Activated naive CD4-positive, alpha-beta T cell treated with anti-CD3 and anti-CD28 coated beads for 36 hours (primary cell): ENCODE results near the gene PRLR. TPM values are rescaled to one million over a fixed set of nuclear protein-coding genes. Genes with fewer than 3 reads are reported as not detected.
"Not testable (repeated sequence)": the region's sequence is repeated elsewhere in the genome, so short reads cannot be mapped to it uniquely, and the experiment has no call there.

Source experiments
- CTCF ChIA-PET: fragments of 350-600 bp; sonication (Branson Sonifier 250); formaldehyde crosslinking; loops from one replicate; lab custom pipeline; 2021; ENCODE audit warnings: antibody characterized with exemption; lab: Charles Lee
- DNase-seq: peaks from one replicate; pipeline ENCODE4 v3.0.0-alpha.2; 2020
- H3K27ac Mint-ChIP-seq: one replicate; pipeline ENCODE4 v1.8.0; 2021; ENCODE audit warnings: mild to moderate bottlenecking, mixed read lengths
- H3K27me3 Mint-ChIP-seq: one replicate; pipeline ENCODE4 v1.8.0; 2021; ENCODE audit warnings: low read depth, mixed read lengths
- H3K36me3 Mint-ChIP-seq: one replicate; pipeline ENCODE4 v1.8.0; 2021; ENCODE audit warnings: low read depth, mixed read lengths
- H3K4me1 Mint-ChIP-seq: one replicate; pipeline ENCODE4 v1.8.0; 2021; ENCODE audit warnings: low read depth, mixed read lengths
- H3K4me3 Mint-ChIP-seq: one replicate; pipeline ENCODE4 v1.8.0; 2021; ENCODE audit warnings: mild to moderate bottlenecking, moderate library complexity, mixed read lengths
- H3K9me3 Mint-ChIP-seq: one replicate; pipeline ENCODE4 v1.8.0; 2021; ENCODE audit warnings: mixed read lengths
- intact Hi-C: fragments of 100-400 bp; cut with micrococcal nuclease; formaldehyde crosslinking; loops from one replicate; pipeline ENCODE4 v1.15.1; 2023
- total RNA-seq, 2 experiments: library from RNA; stranded (reverse); gene quantifications; one replicate each; pipeline ENCODE4 v1.2.3, GENCODE V29; 2021

The PRLR gene
- total RNA-seq, 2 experiments from 2014 or later: not detected

GRCh38 chr5:35129921-35130485, 100.3 kb downstream of the PRLR start:
- Mint-ChIP-seq H3K9me3 (no peaks in the 10 kb centered on the region), H3K36me3 (no peaks in the 10 kb centered on the region), H3K4me3 (no peak overlapping the region), H3K4me1 (peaks cover 18% of the 10 kb centered on the region), H3K27me3 (peaks cover 55% of the 10 kb centered on the region), H3K27ac (no peak overlapping the region)
- CTCF ChIA-PET: interaction anchor here (0.5 kb wide), 1 partner anchor 8 kb away, joined by 3 read pairs; no protein-coding TSS in a partner anchor
- intact Hi-C loops: loop anchor here (1.0 to 2.0 kb wide), 3 partner anchors 83 to 201 kb away; partner anchors contain the start of gene DNAJC21
- peak; percentile 76 for DNase-seq

GRCh38 chr5:35129276-35129675, 101.0 kb downstream of the PRLR start:
- no peak overlapping the region for H3K4me3 Mint-ChIP-seq
- intact Hi-C loops: no loop called here
- CTCF ChIA-PET: interaction anchor here (0.7 kb wide), 1 partner anchor 177 kb away, joined by 3 read pairs; no protein-coding TSS in a partner anchor
- H3K36me3 Mint-ChIP-seq: no peaks in the 10 kb centered on the region
- H3K9me3 Mint-ChIP-seq: no peaks in the 10 kb centered on the region
- no peak overlapping the region for H3K27ac Mint-ChIP-seq
- H3K4me1 Mint-ChIP-seq: peaks cover 18% of the 10 kb centered on the region
- DNase-seq: no peak
- H3K27me3 Mint-ChIP-seq: peaks cover 53% of the 10 kb centered on the region

DNA sequence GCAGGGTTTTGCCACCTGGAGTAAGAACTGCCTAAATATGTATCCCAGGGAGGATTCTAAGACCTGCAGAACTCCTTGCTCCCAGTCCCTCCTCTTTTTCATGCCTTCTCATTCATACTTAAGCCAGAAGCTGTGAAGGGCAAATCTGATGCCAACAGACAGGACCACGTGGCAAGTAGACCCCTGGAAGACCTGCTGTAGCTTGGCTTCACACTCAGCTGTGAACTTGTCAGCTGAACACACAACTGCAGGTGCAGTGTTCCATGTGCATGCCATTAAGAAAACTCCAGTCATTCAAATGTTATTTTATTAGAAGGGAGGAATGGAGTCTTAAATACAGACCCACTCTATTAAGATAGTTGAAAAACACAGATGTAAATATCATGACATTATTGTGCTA, 103.3 kb downstream of the PRLR start:
- no peak overlapping the region for H3K4me3 Mint-ChIP-seq
- intact Hi-C loops: no loop called here
- H3K27ac Mint-ChIP-seq: no peak overlapping the region
- H3K4me1 Mint-ChIP-seq: peaks cover 18% of the 10 kb centered on the region
- no peaks in the 10 kb centered on the region for H3K9me3 Mint-ChIP-seq
- DNase-seq: no peak
- peaks cover 52% of the 10 kb centered on the region for H3K27me3 Mint-ChIP-seq
- H3K36me3 Mint-ChIP-seq: no peaks in the 10 kb centered on the region
- CTCF ChIA-PET: interaction anchor here (0.6 kb wide), 1 partner anchor 77 kb away, joined by 5 read pairs; no protein-coding TSS in a partner anchor

GRCh38 chr5:35125746-35126145, 104.5 kb downstream of the PRLR start:
- no peaks in the 10 kb centered on the region for H3K9me3 Mint-ChIP-seq
- intact Hi-C loops: no loop called here
- peaks cover 18% of the 10 kb centered on the region for H3K4me1 Mint-ChIP-seq
- H3K27me3 Mint-ChIP-seq: peaks cover 45% of the 10 kb centered on the region
- no peak overlapping the region for H3K4me3 Mint-ChIP-seq
- CTCF ChIA-PET: no interaction called here
- no peaks in the 10 kb centered on the region for H3K36me3 Mint-ChIP-seq
- no peak for DNase-seq
- no peak overlapping the region for H3K27ac Mint-ChIP-seq

DNA sequence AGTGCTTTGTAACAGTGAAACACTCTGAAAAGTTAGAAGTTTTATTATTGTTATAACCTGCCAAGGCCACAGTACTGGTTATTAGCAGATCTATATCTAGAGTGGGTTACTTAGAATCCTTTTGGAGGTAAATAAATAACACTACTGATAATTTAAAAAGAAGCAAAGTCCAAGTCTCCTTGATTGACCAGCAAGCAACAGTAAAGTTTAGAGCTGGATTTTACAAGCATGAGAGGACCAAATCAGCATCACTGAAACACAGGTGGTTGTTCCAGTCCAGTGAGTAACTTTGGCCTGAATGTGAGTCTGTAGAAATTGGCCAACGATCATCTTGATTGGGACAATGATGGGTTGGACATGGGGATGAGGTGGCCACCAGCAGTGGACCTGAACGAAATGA, 105.4 kb downstream of the PRLR start:
- no peak overlapping the region for H3K4me3 Mint-ChIP-seq
- no peak for DNase-seq
- H3K36me3 Mint-ChIP-seq: no peaks in the 10 kb centered on the region
- intact Hi-C loops: no loop called here
- H3K27ac Mint-ChIP-seq: no peak overlapping the region
- H3K9me3 Mint-ChIP-seq: no peaks in the 10 kb centered on the region
- H3K4me1 Mint-ChIP-seq: peaks cover 11% of the 10 kb centered on the region
- CTCF ChIA-PET: interaction anchor here (0.7 kb wide), 1 partner anchor 227 kb away, joined by 3 read pairs; no protein-coding TSS in a partner anchor
- H3K27me3 Mint-ChIP-seq: peaks cover 40% of the 10 kb centered on the region

DNA sequence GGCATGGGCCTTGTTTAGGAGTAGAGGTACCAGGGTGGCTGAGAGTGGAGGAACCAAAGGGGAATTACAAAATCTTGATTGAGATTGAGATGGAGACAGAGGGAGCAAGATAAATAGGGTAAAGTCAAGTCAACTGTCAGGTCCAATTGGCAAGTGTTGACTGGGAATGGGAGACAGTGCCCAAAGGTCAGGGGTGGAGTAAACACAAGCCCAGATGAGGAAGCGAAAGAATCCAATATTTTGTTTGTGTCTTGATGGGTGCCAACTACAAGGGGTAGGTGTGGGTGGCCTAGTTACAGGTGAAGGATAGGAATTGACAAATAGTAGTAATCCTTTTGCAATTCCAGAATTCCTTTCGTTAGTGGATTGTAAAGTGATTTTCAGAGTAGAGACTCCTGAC, 107.5 kb downstream of the PRLR start:
- no peaks in the 10 kb centered on the region for H3K36me3 Mint-ChIP-seq
- H3K4me1 Mint-ChIP-seq: peaks cover 2% of the 10 kb centered on the region
- no peak overlapping the region for H3K4me3 Mint-ChIP-seq
- H3K27ac Mint-ChIP-seq: no peak overlapping the region
- CTCF ChIA-PET: no interaction called here
- no peak for DNase-seq
- intact Hi-C loops: no loop called here
- H3K27me3 Mint-ChIP-seq: peaks cover 32% of the 10 kb centered on the region
- no peaks in the 10 kb centered on the region for H3K9me3 Mint-ChIP-seq

- intact Hi-C loops: no loop called here
- Mint-ChIP-seq H3K27me3 (peaks cover 25% of the 10 kb centered on the region), H3K27ac (no peak overlapping the region), H3K4me3 (no peak overlapping the region), H3K4me1 (peaks cover 4% of the 10 kb centered on the region), H3K9me3 (no peaks in the 10 kb centered on the region), H3K36me3 (no peaks in the 10 kb centered on the region)
- CTCF ChIA-PET: no interaction called here
- DNase-seq: no peak
These were observed 109.6 kb downstream of the PRLR start for GRCh38 chr5:35120715-35121114.

DNA sequence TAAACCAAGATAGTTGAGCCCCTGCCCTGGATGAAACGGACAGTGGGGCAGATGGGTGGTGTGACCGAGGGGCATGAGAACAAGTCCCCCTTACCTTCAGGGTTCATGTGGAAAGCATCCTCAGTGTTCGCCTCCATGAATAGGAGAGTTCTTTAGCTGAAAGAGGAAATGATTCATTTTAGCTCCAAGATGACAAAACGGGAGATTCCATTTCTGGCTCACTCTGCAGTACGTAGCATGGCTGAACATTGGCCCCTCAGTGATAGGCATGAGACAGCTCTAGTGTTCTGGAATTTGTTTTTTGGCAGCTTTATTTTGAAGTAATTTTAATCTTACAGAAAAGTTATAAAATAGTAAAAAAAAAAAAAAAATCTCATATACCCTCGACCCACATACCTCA, 112.3 kb downstream of the PRLR start:
- DNase-seq: peak; percentile 8
- H3K4me3 Mint-ChIP-seq: no peak overlapping the region
- CTCF ChIA-PET: no interaction called here
- peaks cover 4% of the 10 kb centered on the region for H3K4me1 Mint-ChIP-seq
- peaks cover 24% of the 10 kb centered on the region for H3K27me3 Mint-ChIP-seq
- no peak overlapping the region for H3K27ac Mint-ChIP-seq
- H3K9me3 Mint-ChIP-seq: no peaks in the 10 kb centered on the region
- intact Hi-C loops: no loop called here
- H3K36me3 Mint-ChIP-seq: no peaks in the 10 kb centered on the region

- intact Hi-C loops: no loop called here
- H3K36me3 Mint-ChIP-seq: no peaks in the 10 kb centered on the region
These were observed 114.4 kb downstream of the PRLR start for GRCh38 chr5:35115920-35116319.

GRCh38 chr5:35114698-35115097, 115.6 kb downstream of the PRLR start:
- DNase-seq: no peak
- H3K27me3 Mint-ChIP-seq: peaks cover 22% of the 10 kb centered on the region
- peaks cover 4% of the 10 kb centered on the region for H3K4me1 Mint-ChIP-seq
- no peak overlapping the region for H3K4me3 Mint-ChIP-seq
- intact Hi-C loops: no loop called here
- no peaks in the 10 kb centered on the region for H3K36me3 Mint-ChIP-seq
- H3K9me3 Mint-ChIP-seq: no peaks in the 10 kb centered on the region
- CTCF ChIA-PET: no interaction called here
- H3K27ac Mint-ChIP-seq: no peak overlapping the region

More at GRCh38 chr5:35115920-35116319, 114.4 kb downstream of the PRLR start:
- no peak for DNase-seq
- CTCF ChIA-PET: no interaction called here
- Mint-ChIP-seq H3K27me3 (peaks cover 17% of the 10 kb centered on the region), H3K27ac (no peak overlapping the region), H3K4me1 (peaks cover 4% of the 10 kb centered on the region), H3K4me3 (no peak overlapping the region), H3K9me3 (no peaks in the 10 kb centered on the region)

DNA sequence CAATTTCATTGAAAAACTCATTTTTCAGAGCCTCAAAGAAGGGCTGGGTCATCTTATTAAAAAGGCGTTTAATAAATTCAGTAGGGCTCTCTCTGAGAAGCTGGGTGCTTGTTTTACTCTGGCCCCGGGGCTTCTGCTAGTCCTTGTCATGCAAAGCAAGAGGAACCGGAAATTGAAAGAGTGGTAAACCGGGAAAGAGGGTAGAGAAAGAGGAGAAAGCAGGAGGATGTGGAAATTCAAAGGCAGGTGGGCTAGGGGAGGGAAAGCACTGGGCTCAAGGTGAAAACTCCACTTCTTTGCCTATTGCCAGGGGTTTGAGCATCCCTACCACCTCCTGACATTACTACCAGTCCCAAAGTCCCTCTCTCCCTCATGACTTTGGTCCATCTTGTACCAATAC, 118.0 kb downstream of the PRLR start:
- H3K27ac Mint-ChIP-seq: no peak overlapping the region
- H3K4me1 Mint-ChIP-seq: no peaks in the 10 kb centered on the region
- no peak for DNase-seq
- H3K4me3 Mint-ChIP-seq: no peak overlapping the region
- H3K27me3 Mint-ChIP-seq: peaks cover 30% of the 10 kb centered on the region
- peaks cover 5% of the 10 kb centered on the region for H3K9me3 Mint-ChIP-seq
- CTCF ChIA-PET: no interaction called here
- intact Hi-C loops: no loop called here
- no peaks in the 10 kb centered on the region for H3K36me3 Mint-ChIP-seq

- H3K27me3 Mint-ChIP-seq: peaks cover 39% of the 10 kb centered on the region
- DNase-seq, H3K36me3 Mint-ChIP-seq, H3K27ac Mint-ChIP-seq, H3K9me3 Mint-ChIP-seq, H3K4me3 Mint-ChIP-seq, intact Hi-C loops, CTCF ChIA-PET, H3K4me1 Mint-ChIP-seq: not testable (repeated sequence)
These were observed 125.7 kb downstream of the PRLR start for GRCh38 chr5:35104550-35104949.

DNA sequence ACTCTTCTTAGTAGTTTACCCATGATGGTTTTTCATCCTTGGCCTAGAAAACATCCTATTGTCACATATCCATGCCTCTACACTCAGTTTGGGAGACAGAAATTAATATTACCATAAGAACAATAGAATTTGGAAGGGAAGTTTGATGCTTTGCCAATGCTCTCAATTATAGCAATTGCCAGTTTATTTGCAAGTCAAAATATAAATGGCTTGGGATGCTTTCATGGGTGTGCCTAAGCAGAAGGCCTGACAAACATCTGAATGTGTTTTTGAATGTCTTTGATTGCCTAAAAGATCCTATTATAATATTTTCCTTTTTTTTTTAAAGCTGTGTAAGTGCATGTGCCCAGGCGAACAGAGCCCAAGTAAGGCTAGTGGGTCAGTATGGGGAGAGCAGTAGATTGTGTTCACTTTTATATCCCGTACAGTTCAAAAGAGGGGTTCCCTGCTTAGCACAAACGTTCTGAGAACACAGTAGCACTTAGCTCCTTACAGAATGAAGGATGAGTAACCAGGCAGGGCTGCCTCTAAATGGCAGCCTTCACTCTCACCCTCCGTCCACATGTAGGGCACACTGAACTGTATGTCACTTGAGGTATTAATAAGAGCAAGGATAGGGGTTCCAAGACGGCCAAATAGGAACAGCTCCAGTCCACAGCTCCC, 126.5 kb downstream of the PRLR start:
- Mint-ChIP-seq H3K9me3 (peaks cover 3% of the 10 kb centered on the region), H3K4me1 (no peaks in the 10 kb centered on the region), H3K27ac (no peak overlapping the region), H3K36me3 (no peaks in the 10 kb centered on the region), H3K27me3 (peaks cover 38% of the 10 kb centered on the region), H3K4me3 (no peak overlapping the region)
- DNase-seq: no peak
- intact Hi-C loops: no loop called here
- CTCF ChIA-PET: no interaction called here
